ENCODE results near the gene TMUB1.

The TMUB1 gene

GRCh38 chr7:151085329-151085690 lies 2.0 kb upstream of the TMUB1 start:
- no peaks in the 10 kb centered on the region for H3K36me3 ChIP-seq (ENCODE audit: control insufficient read depth, insufficient read depth, low read length)
- H3K27me3 ChIP-seq (replicated peaks; ENCODE audit: control insufficient read depth, insufficient read depth, low read length, poor library complexity, severe bottlenecking), result no peaks in the 10 kb centered on the region
- no peak overlapping the region for H3K27ac ChIP-seq (ENCODE audit: insufficient read depth, low read length, poor library complexity, severe bottlenecking)
- no peak for DNase-seq
- peaks cover 47% of the 10 kb centered on the region for H3K4me1 ChIP-seq (ENCODE audit: control insufficient read depth, insufficient read depth, low read length, poor library complexity, severe bottlenecking)
- no peak overlapping the region for H3K4me3 ChIP-seq (ENCODE audit: insufficient read depth, low read depth, low read length, poor library complexity, severe bottlenecking)
- H3K9me3 ChIP-seq (ENCODE audit: control insufficient read depth, low read length), result no peaks in the 10 kb centered on the region

DNA sequence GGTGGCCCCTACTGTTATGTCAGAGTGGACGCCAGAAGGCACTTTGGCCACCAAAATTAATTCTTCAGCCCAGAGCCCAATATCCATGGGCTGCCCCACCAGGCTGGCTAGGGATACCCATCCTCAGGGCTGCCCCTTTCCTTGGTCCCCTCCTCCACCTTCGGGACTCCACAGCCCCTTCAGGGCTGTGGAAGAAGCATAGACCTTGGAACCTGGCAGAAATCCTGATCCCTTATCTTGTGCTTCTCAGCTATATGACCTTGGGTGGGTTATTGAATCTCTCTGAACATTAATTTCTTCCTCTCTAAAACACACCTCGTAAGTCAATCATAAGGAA lies 499 bp upstream of the TMUB1 start:
- no peak for DNase-seq
- Histone ChIP-seq H3K4me1 (ENCODE audit: control insufficient read depth, insufficient read depth, low read length, poor library complexity, severe bottlenecking) (peaks cover 56% of the 10 kb centered on the region), H3K27me3 (replicated peaks; ENCODE audit: control insufficient read depth, insufficient read depth, low read length, poor library complexity, severe bottlenecking) (no peaks in the 10 kb centered on the region), H3K36me3 (ENCODE audit: control insufficient read depth, insufficient read depth, low read length) (no peaks in the 10 kb centered on the region), H3K4me3 (ENCODE audit: insufficient read depth, low read depth, low read length, poor library complexity, severe bottlenecking) (peak overlapping the region; percentile 78), H3K9me3 (ENCODE audit: control insufficient read depth, low read length) (no peaks in the 10 kb centered on the region), H3K27ac (ENCODE audit: insufficient read depth, low read length, poor library complexity, severe bottlenecking) (peak overlapping the region; percentile 90)

GRCh38 chr7:151082141-151083070 lies 887 bp downstream of the TMUB1 start:
- peak overlapping the region; percentile 78 for H3K4me3 ChIP-seq (ENCODE audit: insufficient read depth, low read depth, low read length, poor library complexity, severe bottlenecking)

DNA sequence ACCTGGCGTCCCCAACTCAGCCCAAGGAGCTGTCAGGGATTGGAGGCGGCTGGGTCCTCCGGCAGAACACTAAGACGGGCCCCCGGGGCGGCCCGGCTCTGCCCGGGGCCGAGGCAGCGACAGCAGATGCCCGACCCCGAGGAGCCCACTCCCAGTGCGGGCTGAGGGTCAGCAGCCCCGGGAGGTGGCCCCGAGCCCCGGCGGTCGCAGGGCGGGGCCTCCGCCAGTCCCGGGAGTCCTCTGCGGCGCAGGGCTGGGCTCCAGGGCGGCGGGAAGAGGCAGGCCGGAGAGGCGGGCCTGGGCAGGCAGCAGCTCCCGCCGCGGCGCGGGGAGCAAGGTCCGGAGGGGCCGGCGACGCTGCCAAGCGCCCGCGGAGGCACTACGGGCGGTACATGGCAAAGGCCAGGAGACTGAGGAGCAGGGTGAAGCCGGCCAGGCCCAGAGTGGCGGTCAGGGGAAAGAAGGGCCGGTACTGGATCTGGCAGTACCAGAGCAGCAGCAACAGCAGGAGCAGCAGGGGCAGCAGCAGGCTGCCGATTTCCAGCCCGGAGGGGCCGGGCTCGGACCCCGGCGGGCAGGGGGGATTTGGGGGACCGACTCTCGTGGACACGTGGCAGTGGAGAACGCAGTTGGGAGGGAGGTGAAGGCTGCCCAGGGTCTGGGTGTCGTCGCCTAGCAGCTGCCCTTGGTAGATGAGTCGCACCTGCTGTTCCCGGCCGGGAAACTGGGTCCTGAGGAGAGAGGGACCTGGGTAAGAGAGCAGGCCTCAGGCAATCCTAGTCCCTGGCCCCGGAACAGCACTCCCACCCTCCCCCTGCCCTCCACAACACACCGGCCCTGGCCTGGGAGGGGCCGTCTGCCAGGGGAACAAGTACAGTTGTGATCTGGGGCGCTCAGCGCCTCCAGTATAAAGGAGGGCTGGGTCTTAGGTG lies 1.9 kb downstream of the TMUB1 start:
- no peak for DNase-seq
- Histone ChIP-seq H3K4me1 (ENCODE audit: control insufficient read depth, insufficient read depth, low read length, poor library complexity, severe bottlenecking) (peaks cover 44% of the 10 kb centered on the region), H3K27ac (ENCODE audit: insufficient read depth, low read length, poor library complexity, severe bottlenecking) (peak overlapping the region; percentile 89), H3K9me3 (ENCODE audit: control insufficient read depth, low read length) (no peaks in the 10 kb centered on the region), H3K36me3 (ENCODE audit: control insufficient read depth, insufficient read depth, low read length) (peaks cover 10% of the 10 kb centered on the region), H3K4me3 (ENCODE audit: insufficient read depth, low read depth, low read length, poor library complexity, severe bottlenecking) (peak overlapping the region; percentile 93), H3K27me3 (replicated peaks; ENCODE audit: control insufficient read depth, insufficient read depth, low read length, poor library complexity, severe bottlenecking) (no peaks in the 10 kb centered on the region)

More at GRCh38 chr7:151082141-151083070, 887 bp downstream of the TMUB1 start:
- no peak for DNase-seq
- H3K27ac ChIP-seq (ENCODE audit: insufficient read depth, low read length, poor library complexity, severe bottlenecking), result peak overlapping the region; percentile 90
- H3K4me1 ChIP-seq (ENCODE audit: control insufficient read depth, insufficient read depth, low read length, poor library complexity, severe bottlenecking), result peaks cover 49% of the 10 kb centered on the region
- no peaks in the 10 kb centered on the region for H3K27me3 ChIP-seq (replicated peaks; ENCODE audit: control insufficient read depth, insufficient read depth, low read length, poor library complexity, severe bottlenecking)
- H3K36me3 ChIP-seq (ENCODE audit: control insufficient read depth, insufficient read depth, low read length), result peaks cover 7% of the 10 kb centered on the region
- H3K9me3 ChIP-seq (ENCODE audit: control insufficient read depth, low read length), result no peaks in the 10 kb centered on the region

DNA sequence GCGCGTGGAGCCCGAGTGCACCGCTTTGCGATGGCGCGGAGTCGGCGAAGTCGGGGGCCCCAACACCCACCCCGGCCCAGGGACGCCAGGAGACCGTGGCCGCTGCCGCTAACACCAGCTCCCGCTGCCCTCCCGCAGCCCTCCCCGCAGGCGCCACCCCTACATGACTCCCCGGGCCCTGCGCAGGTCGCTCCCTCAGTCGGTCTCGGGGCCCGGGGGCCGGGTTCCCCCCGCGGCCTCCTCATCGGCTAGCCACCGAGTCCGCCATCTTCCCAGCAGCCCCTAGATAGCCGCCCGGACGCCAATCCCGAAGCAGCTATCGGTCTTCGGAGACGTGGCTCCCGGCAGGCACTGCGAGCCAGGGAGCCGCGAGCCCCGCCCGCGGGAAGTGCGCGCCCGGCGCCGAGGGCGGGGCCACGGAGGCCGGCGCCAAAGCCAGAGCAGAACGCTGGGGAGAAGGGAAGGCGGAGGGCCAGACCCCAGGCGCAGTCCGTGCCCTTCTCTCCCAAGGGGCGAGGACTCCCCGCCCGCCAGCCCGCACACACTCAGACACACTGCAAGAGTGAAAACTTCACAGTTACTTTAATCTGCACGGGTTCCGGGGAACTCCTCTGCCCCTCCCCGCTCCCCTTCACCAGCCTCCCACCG lies 2.6 kb downstream of the TMUB1 start, which contains the start of gene FASTK:
FASTK (minus strand) TSS at position 288 of the 648 bp plus-strand sequence; CDS start at position 245, 43 bp downstream.
- peak; percentile 81 to 85 (median 83) for DNase-seq
- H3K27ac ChIP-seq (ENCODE audit: insufficient read depth, low read length, poor library complexity, severe bottlenecking), result peak within 1 kb of the TSS; percentile 89
- H3K4me1 ChIP-seq (ENCODE audit: control insufficient read depth, insufficient read depth, low read length, poor library complexity, severe bottlenecking), result peaks cover 41% of the 10 kb centered on the region
- no peaks in the 10 kb centered on the region for H3K27me3 ChIP-seq (replicated peaks; ENCODE audit: control insufficient read depth, insufficient read depth, low read length, poor library complexity, severe bottlenecking)
- H3K4me3 ChIP-seq (ENCODE audit: insufficient read depth, low read depth, low read length, poor library complexity, severe bottlenecking), result peak within 1 kb of the TSS; percentile 93
- no peaks in the 10 kb centered on the region for H3K9me3 ChIP-seq (ENCODE audit: control insufficient read depth, low read length)
- H3K36me3 ChIP-seq (ENCODE audit: control insufficient read depth, insufficient read depth, low read length), result peaks cover 18% of the 10 kb centered on the region

DNA sequence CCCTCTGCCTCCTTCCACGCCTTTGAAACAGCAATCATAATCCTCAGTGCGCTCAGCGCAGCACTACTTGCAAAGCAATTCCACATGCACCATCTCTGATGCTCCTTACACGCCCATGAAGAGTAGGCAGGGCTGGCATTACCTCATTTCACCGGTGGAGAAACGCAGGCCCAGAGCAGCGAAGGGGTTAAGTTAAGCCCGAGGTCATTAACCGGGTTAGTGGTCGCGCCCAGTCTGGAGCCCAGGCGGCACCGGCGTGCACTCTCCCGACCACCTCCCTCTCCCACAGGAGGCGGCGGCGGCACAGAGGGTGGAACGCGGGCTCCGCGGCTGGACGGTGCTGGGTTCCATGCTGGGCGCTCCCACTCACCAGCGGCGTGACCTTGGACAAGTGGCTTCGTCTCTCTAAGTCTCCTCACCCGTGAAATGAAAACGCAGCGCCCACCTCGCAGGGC lies 3.2 kb downstream of the TMUB1 start:
- DNase-seq, result no peak
- Histone ChIP-seq H3K4me1 (ENCODE audit: control insufficient read depth, insufficient read depth, low read length, poor library complexity, severe bottlenecking) (peaks cover 38% of the 10 kb centered on the region), H3K27ac (ENCODE audit: insufficient read depth, low read length, poor library complexity, severe bottlenecking) (peak overlapping the region; percentile 89), H3K9me3 (ENCODE audit: control insufficient read depth, low read length) (no peaks in the 10 kb centered on the region), H3K4me3 (ENCODE audit: insufficient read depth, low read depth, low read length, poor library complexity, severe bottlenecking) (peak overlapping the region; percentile 93), H3K36me3 (ENCODE audit: control insufficient read depth, insufficient read depth, low read length) (peaks cover 23% of the 10 kb centered on the region), H3K27me3 (replicated peaks; ENCODE audit: control insufficient read depth, insufficient read depth, low read length, poor library complexity, severe bottlenecking) (no peaks in the 10 kb centered on the region)

DNA sequence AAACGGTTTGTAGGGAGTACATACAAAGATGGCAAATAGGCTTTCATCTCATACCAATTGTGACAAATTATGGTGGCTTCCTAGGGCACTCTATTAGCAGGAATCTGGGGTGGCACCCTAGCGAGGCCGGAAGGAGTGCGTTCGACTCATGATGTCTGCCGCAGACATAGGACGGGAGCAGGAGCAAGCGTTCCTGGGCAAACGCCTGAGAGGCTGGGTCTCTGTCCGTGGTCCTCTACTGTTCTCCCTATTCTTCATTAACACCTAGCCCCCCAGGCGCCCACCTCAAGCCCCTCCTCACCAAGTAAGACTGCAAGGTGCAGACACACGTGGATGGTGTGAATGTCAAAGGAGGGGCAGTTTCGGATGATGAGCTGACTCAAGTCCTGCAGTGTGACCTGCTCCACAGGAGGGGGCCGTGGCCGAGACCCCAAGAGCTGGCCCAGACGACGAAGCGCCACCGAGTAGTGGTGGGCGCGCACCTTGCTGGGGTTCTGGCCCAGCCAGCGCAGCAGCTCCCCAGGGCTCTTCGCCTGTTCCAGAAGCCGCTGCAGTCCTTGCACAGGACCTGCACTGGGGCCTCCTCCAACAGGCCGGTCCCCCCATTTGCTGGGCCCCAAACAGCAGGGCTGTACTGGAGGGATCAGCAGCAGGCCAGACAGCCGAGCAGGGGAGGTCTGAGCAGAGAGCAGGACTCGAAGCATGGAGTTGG lies 3.9 kb downstream of the TMUB1 start:
- peak overlapping the region; percentile 89 for H3K27ac ChIP-seq (ENCODE audit: insufficient read depth, low read length, poor library complexity, severe bottlenecking)
- DNase-seq, result no peak

DNA sequence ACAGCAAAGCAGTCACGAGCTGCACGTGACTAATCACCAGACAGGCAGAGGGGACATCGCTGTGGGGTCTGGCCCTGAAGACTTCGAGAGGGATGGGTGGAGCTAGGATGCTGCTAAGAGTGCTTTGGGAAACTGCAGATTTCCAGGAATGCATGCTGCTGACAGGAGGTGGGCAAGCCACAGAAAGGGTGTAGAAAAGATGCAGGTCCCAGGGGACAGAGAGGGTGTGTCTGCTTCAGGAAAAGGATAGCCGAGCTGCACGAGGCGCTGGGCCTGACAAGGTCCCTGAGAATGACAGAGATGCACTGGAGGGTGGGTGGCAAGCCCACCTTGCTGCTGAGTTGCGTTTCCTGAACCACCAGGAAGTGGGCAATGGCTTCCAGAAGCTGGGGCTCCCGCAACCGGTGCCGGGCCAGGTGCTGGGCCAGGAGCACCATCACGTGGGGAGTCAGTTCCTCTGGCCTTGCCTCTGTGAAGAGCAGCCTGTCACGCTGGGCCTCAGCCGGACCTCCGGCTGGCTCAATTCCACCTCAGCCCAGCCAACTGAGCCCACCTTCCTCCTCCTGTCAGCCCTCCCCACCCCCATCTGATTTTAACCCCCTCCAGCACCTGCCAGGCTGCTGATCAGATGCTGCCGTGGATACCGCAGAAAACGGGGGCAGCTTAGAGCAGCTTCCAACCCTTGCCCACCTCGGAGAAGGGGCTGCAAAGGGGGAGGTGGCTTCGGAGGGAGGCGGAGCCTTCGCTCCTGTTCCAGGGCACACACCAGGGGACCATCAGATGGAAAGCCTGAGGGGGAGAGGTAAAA lies 4.9 kb downstream of the TMUB1 start:
- DNase-seq, result no peak

More for the DNA sequence above, 3.9 kb downstream of the TMUB1 start:
- peaks cover 38% of the 10 kb centered on the region for H3K4me1 ChIP-seq (ENCODE audit: control insufficient read depth, insufficient read depth, low read length, poor library complexity, severe bottlenecking)
- no peaks in the 10 kb centered on the region for H3K27me3 ChIP-seq (replicated peaks; ENCODE audit: control insufficient read depth, insufficient read depth, low read length, poor library complexity, severe bottlenecking)
- peak overlapping the region; percentile 93 for H3K4me3 ChIP-seq (ENCODE audit: insufficient read depth, low read depth, low read length, poor library complexity, severe bottlenecking)
- peaks cover 30% of the 10 kb centered on the region for H3K36me3 ChIP-seq (ENCODE audit: control insufficient read depth, insufficient read depth, low read length)
- H3K9me3 ChIP-seq (ENCODE audit: control insufficient read depth, low read length), result no peaks in the 10 kb centered on the region

More for the DNA sequence above, 4.9 kb downstream of the TMUB1 start:
- Histone ChIP-seq H3K4me3 (ENCODE audit: insufficient read depth, low read depth, low read length, poor library complexity, severe bottlenecking) (no peak overlapping the region), H3K9me3 (ENCODE audit: control insufficient read depth, low read length) (no peaks in the 10 kb centered on the region), H3K27ac (ENCODE audit: insufficient read depth, low read length, poor library complexity, severe bottlenecking) (no peak overlapping the region), H3K27me3 (replicated peaks; ENCODE audit: control insufficient read depth, insufficient read depth, low read length, poor library complexity, severe bottlenecking) (no peaks in the 10 kb centered on the region), H3K36me3 (ENCODE audit: control insufficient read depth, insufficient read depth, low read length) (peaks cover 37% of the 10 kb centered on the region), H3K4me1 (ENCODE audit: control insufficient read depth, insufficient read depth, low read length, poor library complexity, severe bottlenecking) (peaks cover 30% of the 10 kb centered on the region)

All from effector memory CD4-positive, alpha-beta T cell (primary cell).